Stimulated activated CD8-positive, alpha-beta memory T cell treated with anti-CD3 and anti-CD28 coated beads, Interleukin-12 subunit alpha, Interleukin-12 subunit beta, amount 100 ng/mL, for 24 hours (primary cell): ENCODE measurements around the gene NPAS2.

Experiments used
- DNase-seq: peaks from one replicate; pipeline ENCODE4 v3.0.0-alpha.2; 2020; ENCODE audit errors: extremely low read depth

NPAS2 gene

DNA sequence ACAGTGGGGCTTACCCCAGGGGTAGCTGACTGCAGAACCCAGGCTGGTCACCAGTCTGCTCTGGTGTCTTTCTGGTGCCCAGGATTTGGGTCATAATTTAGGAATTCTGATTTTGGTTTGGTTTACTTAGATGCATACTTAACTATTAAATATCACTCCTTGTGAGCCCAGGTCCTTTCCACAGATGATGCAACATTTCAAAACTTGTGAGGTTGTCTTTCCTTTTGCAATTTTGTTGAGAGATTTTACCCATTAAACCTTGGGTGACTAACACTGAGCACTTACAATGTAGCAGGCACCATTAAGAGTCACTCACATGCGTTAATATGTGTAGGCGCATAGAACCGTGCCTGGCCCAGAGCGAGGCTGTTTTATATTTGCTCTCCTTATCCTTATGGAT is 120.3 kb downstream of the NPAS2 start:
- DNase-seq = no peak

DNA sequence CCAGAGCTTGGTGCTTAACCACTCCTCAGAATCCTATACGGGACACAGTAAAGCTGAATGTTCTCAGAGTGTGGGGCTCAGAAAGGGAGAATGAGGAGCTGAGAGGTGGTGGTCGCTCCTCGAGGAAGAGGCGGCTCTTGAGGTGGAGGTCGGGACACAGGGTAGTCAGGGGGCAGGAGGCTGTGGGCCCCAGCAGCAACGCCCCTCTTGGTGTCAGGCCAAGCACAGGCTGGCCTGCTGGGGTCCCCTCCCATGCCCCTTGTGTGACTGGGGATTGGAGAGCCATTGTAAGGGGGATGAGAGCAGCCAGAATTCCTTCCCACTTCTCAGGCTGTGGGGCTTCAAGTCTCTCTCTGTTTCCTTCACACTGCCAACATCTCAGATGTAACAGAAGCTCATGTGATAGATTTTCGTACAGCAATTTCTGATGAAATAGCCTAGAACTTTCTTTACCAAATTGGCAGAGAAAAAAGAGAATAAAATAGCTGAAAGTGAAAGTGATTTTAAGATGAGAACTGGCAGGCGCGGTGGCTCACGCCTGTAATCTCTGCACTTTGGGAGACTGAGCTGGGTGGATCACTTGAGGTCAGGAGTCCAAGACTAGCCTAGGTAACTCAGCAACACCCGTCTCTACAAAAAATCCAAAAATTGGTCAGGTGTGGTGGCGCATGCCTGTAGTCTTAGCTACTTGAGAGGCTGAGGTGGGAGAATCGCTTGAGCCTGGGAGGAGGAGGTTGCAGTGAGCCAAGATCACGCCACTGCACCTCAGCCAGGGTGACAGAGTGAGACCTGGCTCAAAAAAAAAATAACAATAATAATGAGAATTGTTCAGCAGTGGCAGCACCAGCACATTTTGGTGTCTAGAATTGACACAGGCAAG is 121.1 kb downstream of the NPAS2 start:
- no peak for DNase-seq

DNA sequence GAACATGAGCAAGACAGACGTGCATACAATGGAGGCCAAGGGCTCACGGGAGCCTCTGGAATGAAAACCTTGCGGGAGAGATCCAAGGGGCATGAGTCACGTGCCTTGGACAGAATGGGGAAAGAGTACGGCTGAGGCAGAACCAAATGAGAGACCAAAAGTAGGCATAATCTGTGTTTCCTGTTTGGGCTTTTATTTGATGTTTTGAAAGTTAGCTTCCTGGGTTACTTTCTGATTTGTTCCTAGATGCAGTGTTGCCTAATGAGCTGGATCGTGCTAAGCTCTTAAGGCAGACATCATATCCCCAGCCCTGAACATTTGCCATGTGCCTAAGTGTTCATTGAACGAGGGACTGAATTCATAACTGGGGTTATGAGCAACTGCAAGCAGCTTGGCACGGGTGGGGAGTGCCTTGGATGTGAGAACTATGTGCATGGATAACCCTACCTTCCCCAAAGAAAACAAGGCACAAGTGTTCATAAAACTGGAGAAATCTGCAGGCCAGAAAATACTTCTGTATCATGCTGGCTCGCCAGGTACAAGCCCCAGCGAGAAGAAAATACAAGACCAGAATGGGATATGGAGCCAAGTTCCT is 121.8 kb downstream of the NPAS2 start:
- no peak for DNase-seq

GRCh38 chr2:100944617-100945432 is 124.9 kb downstream of the NPAS2 start:
- no peak for DNase-seq

- no peak for DNase-seq
Measured at GRCh38 chr2:100945433-100945740, 125.4 kb downstream of the NPAS2 start.

GRCh38 chr2:100945930-100946607 is 126.1 kb downstream of the NPAS2 start:
- DNase-seq = no peak

DNA sequence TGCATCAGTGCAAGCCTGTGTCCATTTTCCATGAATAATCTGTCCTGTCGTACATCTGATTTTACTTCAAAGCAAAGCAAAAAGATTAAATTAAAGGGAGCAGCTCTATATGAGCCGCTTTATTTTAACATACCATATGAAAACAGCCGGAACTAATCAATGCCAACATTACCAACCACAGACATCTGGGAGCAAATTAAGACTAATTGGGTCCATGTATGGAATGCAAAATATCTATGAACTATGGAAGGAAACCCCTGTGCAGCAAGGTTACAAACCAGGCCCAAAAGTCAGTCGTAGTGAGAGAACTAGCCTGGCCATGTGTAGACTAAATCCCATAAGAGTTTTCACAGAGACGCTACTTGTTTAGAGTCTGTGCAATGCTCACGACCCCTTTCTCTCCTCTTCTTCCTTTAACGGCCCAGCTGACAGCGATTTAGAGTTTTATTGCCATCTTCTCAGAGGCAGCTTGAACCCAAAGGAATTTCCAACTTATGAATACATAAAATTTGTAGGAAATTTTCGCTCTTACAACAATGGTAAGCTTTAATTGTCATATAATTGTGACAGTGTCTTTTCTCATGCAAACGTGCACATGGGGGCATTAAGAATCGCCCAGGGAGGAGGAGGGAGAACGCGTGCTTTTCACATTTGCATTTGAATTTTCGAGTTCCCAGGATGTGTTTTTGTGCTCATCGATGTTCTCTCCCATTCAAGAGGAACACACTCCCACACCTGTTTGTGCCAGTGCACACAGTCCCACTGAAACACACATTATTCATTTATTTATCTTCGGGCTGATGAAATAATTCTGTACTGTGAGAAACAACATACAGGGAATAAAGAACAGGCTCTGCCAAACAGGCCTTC is 129.2 kb downstream of the NPAS2 start:
- DNase-seq = no peak

GRCh38 chr2:100952512-100952911 is 132.6 kb downstream of the NPAS2 start:
- no peak for DNase-seq

GRCh38 chr2:100953406-100954043 is 133.6 kb downstream of the NPAS2 start:
- DNase-seq = no peak

DNA sequence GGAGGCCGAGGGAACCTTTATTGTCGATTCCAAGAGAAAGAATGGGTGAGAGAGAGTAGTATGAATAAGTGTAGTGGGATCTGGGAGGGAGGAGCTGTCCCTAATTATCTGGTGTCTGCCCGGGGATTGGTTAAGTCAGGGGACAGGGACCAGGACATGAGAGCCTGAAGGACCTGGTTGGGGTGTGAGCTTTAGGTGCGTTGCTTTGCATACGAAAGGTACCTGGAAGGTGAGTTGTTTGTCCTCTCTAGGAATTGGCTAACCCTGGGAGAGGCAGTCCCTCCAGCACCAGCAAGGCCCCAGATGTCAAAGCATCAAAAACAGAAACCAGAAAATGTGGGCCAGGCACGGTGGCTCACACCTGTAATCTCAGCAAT is 134.1 kb downstream of the NPAS2 start:
- DNase-seq = no peak

- no peak for DNase-seq
Measured at GRCh38 chr2:100955226-100955625, 135.3 kb downstream of the NPAS2 start.

GRCh38 chr2:100956081-100956480 is 136.1 kb downstream of the NPAS2 start:
- DNase-seq = no peak

DNA sequence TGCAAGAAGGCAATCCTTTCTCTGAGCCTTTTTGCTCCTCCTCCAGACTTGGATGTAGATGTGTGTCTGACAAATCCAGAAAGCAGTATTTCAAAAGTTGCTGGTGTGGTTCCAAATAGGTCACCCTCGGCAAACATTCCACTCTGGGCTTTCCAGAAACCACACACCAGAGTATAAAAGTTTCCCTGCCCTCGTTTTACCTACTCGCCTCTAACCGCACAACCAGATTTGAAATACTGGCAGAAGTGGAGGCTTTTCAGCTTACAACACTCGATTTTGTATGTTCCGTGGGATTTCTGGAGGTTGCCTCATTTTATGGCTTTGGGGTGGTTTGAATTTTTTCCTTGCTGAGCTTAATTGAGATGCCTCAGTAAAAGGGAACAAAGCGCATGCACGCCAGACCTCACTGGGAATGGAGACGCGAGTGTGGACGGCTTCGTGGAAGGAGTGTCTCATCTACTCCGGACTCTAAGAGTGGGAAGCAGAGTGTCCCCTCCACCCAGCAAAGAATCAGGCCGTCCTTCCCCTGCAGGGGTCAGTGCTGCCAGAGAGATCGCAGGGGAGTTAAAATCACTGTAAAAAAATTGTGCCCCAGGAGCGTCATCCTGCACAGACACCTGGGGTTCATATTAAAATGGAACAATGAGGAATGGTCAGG is 138.2 kb downstream of the NPAS2 start:
- no peak for DNase-seq

DNA sequence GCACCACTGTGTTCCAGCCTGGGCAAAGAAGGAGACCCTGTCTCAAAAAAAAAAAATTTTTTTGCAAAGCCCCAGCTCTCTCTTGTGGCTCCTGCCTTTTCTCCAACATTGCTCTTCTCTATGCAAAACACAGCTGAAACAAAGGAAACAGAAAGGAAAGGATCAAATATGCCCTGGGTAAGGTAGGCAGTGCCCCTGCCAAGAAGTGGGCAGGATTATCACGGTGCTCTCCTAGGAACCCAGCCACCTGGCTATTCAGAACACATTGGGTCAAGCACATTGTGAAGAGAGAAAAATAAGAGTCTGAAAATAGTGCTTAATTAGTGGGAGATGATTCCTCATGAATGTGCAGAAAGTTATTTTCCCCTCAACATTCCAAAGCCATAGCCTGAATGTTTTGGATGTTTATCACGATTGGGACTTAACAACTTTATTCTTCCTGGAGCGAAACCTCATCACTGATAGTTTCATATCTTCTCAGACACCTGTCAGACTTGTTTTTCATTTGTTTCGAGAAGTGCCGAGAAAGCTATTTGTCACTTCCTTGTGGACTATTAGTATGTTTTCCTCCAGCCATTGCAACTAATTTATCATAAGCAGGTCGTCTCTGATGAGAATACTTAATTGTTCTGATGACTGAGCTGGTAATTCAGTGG is 139.4 kb downstream of the NPAS2 start:
- no peak for DNase-seq

- DNase-seq = no peak
Measured at GRCh38 chr2:100960688-100961087, 140.7 kb downstream of the NPAS2 start.

DNA sequence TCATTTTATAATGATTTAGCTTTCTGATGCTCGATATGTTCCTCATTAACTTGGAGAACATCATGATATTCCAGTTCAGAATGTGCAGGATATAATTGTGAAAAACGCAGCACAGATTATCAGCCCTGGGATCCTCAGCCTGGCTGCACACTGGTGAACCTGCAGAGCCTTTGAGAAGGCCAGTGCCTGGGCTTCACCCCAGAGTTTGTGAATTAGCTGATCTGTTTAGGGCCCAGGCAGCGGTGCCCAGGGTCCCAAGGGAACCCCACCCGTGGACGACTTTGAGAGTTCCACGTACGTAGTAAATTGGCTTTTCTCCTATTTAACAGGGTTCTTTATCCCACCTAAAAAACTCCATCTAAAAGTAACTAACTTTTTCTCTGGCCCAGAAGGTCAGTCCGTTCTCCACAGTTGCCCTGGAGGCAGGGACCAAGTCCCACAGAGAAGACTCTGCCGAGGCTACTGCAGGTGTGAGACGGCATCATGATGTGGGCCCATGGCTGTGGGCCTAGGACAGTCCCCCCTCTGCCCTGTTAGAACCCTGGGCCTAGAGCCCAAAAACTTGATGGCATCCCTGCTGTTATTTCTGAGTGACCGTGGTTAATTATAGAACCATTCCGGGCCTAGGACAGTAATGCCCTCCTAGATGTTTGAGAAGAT is 142.6 kb downstream of the NPAS2 start:
- no peak for DNase-seq

DNA sequence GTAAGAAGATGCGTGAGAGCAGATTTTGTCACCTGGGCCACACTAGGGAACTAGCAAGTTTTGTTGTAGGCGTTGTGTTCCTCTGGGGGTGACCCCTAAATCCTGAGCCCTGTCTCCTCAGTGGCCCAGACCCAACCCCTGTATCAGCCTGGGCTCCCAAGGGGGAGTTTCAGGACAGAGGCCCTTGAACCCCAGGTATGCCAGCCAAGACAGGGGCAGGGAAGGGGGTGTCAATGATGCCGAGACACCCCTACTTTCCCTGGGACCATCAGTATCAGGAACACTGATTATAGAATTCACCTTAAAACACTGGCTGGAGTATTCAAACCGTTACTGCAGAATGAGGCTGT is 143.1 kb downstream of the NPAS2 start:
- DNase-seq = no peak

DNA sequence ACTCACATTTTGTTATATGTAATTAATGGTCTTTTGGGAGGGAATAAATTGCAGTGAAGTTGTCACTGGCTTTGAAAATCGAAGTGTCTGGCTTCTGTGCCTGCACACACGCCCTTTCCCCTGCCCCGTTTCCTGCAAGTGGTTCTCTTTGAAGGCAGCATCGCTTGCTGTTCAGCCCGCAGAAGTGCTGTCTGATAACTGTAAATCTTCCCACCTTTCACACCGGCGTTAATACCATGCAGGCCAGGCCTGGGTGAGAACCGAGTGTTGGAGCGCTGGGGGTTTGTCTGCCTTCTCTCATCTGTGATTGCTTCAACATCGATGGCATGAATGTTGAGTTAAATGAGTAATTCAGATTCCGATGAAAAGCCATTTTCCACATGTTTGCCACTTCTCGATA is 144.3 kb downstream of the NPAS2 start:
- no peak for DNase-seq

DNA sequence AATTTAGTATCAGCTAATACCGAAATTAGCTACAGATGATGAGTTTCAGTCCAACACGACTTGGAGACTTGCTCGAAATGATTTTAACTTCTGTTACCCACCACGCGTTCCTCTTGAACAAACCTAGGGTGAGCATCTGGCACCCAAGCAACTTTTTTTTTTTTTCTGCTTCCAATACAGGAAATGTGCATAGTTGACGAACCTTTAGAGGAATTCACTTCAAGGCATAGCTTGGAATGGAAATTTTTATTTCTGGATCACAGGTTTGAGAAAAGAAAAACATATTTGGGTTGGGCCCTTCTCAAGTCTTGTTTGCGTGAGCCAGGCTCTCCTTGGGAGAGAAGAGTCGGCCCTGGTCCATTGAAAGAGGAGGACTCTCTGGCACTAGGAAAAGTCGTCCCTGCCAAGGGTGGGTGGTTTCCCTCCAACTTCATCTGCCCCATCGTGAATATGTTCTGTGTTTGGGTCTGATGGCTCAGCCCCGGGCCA is 144.8 kb downstream of the NPAS2 start:
- DNase-seq = no peak
